ENCODE measurements around the gene PIGL.

The PIGL gene

DNA sequence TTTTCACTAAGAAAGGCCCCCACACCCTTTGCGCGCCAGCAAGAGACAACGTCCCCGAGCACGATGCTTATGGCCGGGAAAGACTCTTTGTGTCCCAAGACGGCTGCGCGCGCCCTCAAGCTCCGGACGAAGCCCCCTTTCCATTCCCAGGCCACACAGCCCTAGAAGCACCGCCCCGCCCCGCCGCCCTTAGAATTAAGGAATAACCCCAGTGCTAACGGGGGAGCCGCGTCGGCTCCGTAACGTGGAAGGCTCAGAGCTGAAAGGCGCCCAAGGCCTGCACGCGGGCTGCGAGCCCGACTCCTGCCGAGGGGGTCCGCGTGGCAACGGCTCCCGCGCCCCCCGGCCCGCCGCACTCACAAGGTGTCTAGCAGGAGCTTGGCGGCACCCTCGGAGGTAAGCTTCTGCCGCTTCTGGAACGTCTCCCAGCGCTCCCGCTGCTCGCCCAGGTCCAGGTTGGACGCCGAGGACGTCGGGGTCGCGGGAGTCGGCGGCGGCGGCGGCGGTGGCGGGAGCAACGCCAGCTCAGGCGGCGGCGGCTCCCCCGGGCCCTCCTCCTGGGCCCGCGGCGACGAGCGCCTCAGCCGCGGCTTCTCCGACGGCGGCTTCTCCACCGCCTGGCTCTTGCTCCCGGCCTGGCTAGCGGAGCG is 135.8 kb downstream of the PIGL start:
- DNase-seq (ENCODE audit: insufficient read length) (peak; percentile 33), FAIRE-seq (no peak)
- TF ChIP-seq TAF1 (IDR thresholded peaks at IDR 0.05; ENCODE audit: borderline replicate concordance, low read depth, low read length): no peak
- no peak for TF ChIP-seq POLR2AphosphoS5 (IDR thresholded peaks at IDR 0.05; ENCODE audit: low read depth, low read length)
- TF ChIP-seq POLR2A (IDR thresholded peaks at IDR 0.05; ENCODE audit: low read depth, low read length): no peak

DNA sequence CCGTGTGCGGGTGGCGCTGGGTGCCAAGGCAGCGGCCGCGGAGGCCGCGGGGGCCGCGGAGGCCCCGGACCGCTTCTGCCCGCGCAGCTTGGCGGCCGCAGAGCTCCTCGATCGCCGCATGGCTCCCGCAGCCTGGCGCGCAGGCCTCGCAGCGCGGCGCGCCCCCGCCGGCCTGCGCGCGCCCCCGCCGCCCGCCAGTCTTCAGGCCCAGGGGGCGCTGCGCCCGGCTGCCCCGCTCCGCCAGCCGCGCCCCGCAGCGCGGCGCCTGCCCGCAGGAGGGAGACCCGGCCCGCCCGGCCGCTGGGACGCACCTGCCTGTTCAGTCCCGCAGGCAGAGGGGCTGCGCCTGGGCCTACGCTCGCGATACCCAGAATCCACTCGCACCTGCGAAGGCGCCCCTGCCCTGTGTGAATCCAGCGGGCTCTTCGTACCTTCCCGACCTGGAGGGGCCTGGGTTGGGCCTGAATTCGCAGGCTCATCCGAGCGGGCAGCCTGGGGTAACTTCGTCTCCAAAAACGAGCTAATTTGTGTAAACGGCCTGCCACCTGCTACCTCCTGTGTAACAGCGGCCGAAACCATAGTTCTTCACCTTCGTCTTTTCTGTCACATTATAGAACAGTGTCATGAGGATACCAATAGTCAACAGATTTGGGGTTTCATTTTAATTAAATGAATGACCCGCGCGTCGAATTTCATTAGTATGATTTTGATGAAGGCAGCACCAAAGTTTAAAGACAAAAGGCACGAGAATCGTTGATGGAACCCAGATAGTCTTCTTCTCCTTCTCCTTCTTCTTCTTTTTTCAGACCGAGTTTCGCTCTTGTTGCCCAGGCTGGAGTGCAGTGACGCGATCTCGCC is 136.5 kb downstream of the PIGL start, which contains the start of gene CENPV:
Gene CENPV (minus strand): TSS at position 153 of the 858 bp plus-strand sequence. CDS start 33 bp downstream, at position 120.
- FAIRE-seq: peak; percentile 92
- peak; percentile 77 for DNase-seq (ENCODE audit: insufficient read length)
- TF ChIP-seq POLR2A (IDR thresholded peaks at IDR 0.05; ENCODE audit: low read depth, low read length) (peak; percentile 78), TAF1 (IDR thresholded peaks at IDR 0.05; ENCODE audit: borderline replicate concordance, low read depth, low read length) (peak; percentile 53; the same call in 1 of the 2 replicates), POLR2AphosphoS5 (IDR thresholded peaks at IDR 0.05; ENCODE audit: low read depth, low read length) (0 out of 2 replicates have a peak, but pooled peaks have one; percentile 26)

DNA sequence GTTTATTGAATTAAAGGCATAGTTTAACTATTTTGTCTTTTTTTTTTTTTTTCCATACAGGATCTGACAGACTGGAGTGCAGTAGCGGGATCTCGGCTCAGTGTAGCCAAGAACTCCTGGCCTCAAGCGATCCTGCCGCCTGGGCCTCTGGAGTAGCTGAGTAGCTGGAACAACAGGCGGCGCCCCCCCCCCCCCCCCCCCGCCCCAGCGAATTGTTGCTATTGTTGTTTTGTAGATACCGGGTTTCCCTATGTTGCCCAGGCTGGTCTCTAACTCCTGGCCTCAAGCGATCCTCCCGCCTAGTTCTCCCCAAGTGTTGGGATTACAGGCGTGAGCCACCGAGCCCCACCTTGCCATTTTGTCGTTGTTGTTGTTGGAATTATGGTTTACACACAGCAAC is 137.6 kb downstream of the PIGL start:
- TF ChIP-seq TAF1 (IDR thresholded peaks at IDR 0.05; ENCODE audit: borderline replicate concordance, low read depth, low read length) (no peak), POLR2A (IDR thresholded peaks at IDR 0.05; ENCODE audit: low read depth, low read length) (no peak), POLR2AphosphoS5 (IDR thresholded peaks at IDR 0.05; ENCODE audit: low read depth, low read length) (no peak)
- DNase-seq (ENCODE audit: insufficient read length) (no peak), FAIRE-seq (no peak)

DNA sequence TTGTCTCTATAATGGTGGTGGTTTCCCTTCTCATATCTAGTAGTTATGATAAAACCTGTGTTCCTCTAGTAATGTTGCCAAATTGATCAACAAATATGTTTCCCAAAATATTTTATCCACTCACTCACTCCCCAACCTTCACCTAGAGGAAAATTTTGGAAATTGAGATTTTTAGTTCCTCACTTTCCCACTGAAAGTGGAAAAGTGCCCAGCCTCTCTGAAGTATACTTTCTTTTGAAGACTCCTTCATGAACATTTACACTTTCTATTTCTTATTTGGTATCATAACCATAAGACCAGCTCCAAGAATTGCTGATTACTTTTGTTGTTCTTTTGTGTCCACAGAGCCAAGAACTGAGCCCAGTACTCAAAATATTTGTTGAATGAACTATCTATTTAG is 141.4 kb downstream of the PIGL start:
- TF ChIP-seq POLR2A (IDR thresholded peaks at IDR 0.05; ENCODE audit: low read depth, low read length): no peak
- no peak for TF ChIP-seq TAF1 (IDR thresholded peaks at IDR 0.05; ENCODE audit: borderline replicate concordance, low read depth, low read length)
- no peak for TF ChIP-seq POLR2AphosphoS5 (IDR thresholded peaks at IDR 0.05; ENCODE audit: low read depth, low read length)
- FAIRE-seq (no peak), DNase-seq (ENCODE audit: insufficient read length) (no peak)

DNA sequence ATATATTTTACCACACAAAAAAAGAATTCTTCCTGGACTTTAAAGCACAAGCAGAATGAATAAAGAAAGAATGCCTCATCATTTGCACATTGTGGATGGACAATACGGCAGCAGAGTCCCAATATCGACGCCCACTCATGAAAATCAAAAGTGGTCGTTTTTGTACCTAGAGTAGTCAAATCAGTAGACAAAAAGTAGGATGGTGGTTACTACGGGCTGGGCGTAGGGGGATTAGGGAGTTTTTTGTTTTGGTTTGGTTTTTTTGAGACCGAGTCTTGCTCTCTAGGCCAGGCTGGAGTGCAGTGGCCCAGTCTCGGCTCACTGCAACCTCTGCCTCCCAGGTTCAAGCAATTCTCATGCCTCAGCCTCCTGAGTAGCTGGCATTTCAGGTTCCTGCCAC is 144.9 kb downstream of the PIGL start:
- TF ChIP-seq POLR2A (IDR thresholded peaks at IDR 0.05; ENCODE audit: low read depth, low read length): no peak
- no peak for TF ChIP-seq POLR2AphosphoS5 (IDR thresholded peaks at IDR 0.05; ENCODE audit: low read depth, low read length)
- no peak for TF ChIP-seq TAF1 (IDR thresholded peaks at IDR 0.05; ENCODE audit: borderline replicate concordance, low read depth, low read length)
- FAIRE-seq: peak; percentile 5

DNA sequence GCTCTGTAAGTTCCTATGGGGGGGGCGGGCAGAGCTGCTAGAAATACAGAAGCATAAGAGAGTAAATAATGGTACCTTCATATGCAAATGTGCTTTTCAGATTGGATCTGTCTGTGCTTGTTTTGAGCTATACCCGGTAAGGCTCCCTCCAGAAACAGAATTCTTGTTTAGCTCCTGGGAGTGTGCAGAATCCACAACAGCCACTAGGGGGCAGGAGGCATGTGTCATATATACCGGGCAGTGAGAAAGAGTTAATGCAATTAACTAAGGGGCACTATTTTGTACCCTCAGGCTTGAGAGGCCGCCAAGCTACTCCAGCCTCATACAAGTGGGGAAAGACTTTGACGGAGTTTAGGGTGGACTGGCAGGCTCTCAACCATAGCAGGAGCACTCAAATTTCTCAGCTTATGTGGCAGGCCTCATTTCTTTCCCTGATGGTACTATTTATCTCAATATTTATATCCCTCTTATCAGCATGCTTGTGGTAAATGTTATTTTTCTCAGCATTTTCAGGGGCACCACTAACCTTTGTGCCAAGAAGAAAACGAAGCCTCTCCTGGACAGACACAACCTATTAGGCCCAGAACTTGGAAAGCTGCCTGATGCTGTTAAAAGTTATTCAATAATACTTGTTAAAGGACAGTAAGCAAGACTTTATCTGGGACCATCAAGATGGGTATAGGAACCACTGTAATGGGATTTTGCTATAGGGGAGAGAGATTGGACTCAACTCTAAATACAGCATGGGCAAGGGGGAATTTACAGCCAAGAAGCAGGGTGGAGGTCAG is 146.9 kb downstream of the PIGL start:
- FAIRE-seq (peak; percentile 87), DNase-seq (ENCODE audit: insufficient read length) (peak; percentile 46)
- TF ChIP-seq POLR2A (IDR thresholded peaks at IDR 0.05; ENCODE audit: low read depth, low read length) (no peak), POLR2AphosphoS5 (IDR thresholded peaks at IDR 0.05; ENCODE audit: low read depth, low read length) (no peak), TAF1 (IDR thresholded peaks at IDR 0.05; ENCODE audit: borderline replicate concordance, low read depth, low read length) (no peak)

More for the DNA sequence above, 144.9 kb downstream of the PIGL start:
- DNase-seq (ENCODE audit: insufficient read length): no peak

DNA sequence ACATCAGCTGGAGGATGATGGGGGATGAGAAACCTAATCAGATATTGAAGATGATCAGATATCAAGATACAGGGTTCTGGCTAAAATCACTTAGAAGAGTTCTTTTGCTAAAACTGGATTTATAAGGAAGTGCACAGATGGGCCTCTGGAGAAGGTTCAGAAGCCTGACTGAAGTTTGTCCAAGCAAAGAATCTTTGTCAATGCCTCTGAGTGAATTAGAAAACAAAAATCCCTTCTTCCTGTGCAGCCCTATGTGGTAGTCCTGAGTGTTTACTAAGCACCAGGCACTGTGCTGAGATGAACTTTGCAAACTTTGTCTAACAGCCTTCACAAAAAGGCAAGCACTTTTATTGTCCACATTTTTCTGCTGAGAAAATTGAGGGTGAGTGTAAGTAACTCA is 147.6 kb downstream of the PIGL start:
- FAIRE-seq (no peak), DNase-seq (ENCODE audit: insufficient read length) (no peak)
- TF ChIP-seq POLR2A (IDR thresholded peaks at IDR 0.05; ENCODE audit: low read depth, low read length) (no peak), POLR2AphosphoS5 (IDR thresholded peaks at IDR 0.05; ENCODE audit: low read depth, low read length) (no peak), TAF1 (IDR thresholded peaks at IDR 0.05; ENCODE audit: borderline replicate concordance, low read depth, low read length) (no peak)

DNA sequence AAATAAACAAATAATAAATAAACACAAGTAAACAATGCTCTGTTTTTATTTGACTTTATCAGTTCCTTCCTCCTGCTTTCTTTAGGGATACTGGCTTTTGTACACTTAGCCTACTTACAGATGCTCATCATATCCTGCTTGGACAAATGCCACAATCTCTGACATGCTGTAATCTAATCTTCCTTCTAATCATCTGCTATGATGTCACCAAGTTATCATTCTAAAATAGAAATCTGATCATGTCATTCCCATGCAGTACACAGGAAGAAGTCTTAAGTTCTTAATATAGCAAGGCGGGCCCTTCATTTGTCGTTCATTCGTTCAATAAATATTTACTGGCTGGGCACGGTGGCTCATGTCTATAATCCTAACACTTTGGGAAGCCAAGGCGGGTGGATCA is 154.7 kb downstream of the PIGL start:
- DNase-seq (ENCODE audit: insufficient read length) (no peak), FAIRE-seq (no peak)
- TF ChIP-seq TAF1 (IDR thresholded peaks at IDR 0.05; ENCODE audit: borderline replicate concordance, low read depth, low read length) (no peak), POLR2A (IDR thresholded peaks at IDR 0.05; ENCODE audit: low read depth, low read length) (no peak), POLR2AphosphoS5 (IDR thresholded peaks at IDR 0.05; ENCODE audit: low read depth, low read length) (no peak)

DNA sequence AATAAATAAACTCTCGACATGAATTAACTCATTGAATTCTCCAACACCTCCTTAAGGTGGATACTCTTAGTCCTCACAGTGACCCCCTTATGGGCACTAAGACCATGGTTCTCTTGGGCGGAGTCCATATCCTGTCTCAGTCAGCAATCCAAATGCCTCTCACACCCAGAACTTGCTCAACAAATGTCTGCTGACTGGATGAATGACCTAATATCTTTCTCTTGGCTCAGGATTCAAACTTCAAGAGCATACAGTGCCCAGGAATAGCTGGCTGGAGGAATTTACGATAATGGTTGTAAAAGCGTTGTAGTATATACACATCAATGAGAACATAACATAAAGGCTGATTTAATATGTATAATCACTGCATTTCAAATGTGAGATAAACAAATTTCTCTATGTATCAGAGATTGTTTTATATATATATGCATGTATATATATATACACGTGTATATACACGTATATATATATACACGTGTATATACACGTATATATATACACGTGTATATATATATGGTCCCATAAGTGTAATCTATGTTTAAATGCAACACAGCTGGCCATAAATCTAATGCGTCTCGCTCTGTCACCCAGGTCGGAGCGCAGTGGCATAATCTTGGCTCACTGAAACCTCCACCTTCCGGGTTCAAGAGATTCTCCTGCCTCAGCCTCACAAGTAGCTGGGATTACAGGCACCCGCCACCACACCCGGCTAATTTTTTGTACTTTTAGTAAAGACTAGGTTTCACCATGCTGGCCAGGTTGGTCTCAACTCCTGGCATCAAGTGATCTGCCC is 157.3 kb downstream of the PIGL start:
- TF ChIP-seq POLR2A (IDR thresholded peaks at IDR 0.05; ENCODE audit: low read depth, low read length) (no peak), POLR2AphosphoS5 (IDR thresholded peaks at IDR 0.05; ENCODE audit: low read depth, low read length) (no peak), TAF1 (IDR thresholded peaks at IDR 0.05; ENCODE audit: borderline replicate concordance, low read depth, low read length) (no peak)
- FAIRE-seq (no peak), DNase-seq (ENCODE audit: insufficient read length) (no peak)
